Ishikawa (cell line): ENCODE data around the gene ACER3.

Source experiments
- EP300 ChIP-seq: IDR thresholded peaks from 2 replicates; pipeline ENCODE4 v1.6.1; 2012; ENCODE audit warnings: borderline replicate concordance
- RAD21 ChIP-seq: IDR thresholded peaks from 2 replicates; pipeline ENCODE4 v1.6.1; 2012; ENCODE audit warnings: low read depth
- YY1 ChIP-seq: IDR thresholded peaks from 2 replicates; pipeline ENCODE4 v1.6.1; 2012; ENCODE audit warnings: low read depth
- ZBTB7A ChIP-seq: IDR thresholded peaks from 2 replicates; pipeline ENCODE4 v1.6.1; 2012; ENCODE audit warnings: low read depth
- TF ChIP-seq, protein P1 (sequence below): IDR thresholded peaks from 2 replicates; pipeline ENCODE4 v1.6.1; 2012; ENCODE audit warnings: low read depth, mild to moderate bottlenecking

DNA sequence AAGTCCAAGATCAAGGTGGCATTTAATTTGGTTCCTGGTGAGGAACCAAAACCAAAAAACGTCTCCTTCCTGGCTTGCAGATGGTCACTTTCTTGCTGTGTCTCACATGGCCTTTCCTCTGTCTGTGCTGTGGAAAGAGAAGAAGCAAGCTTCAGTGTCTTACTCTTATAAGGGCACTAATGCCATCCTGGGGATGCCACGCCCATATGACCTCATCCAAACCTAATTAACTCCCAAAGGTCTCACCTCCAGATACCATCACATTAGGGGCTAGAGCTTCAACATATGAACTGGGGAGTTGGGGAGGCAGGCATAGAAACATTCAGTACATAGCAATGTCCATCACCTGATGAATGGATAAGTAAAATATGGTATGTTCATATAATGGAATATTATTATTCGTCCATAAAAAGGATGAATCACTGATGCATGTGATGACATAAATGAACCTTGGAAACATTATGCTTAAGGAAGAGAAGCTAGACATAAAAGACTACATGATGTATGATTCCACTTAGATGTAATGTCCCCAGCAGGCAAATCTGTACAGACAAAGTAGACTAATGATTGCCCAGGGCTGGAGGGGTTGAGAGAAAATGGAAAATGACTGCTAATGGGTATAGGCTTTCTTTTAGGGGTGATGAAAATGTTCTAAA lies 94.9 kb downstream of the ACER3 start:
- TF ChIP-seq YY1 = no peak
- no peak for TF ChIP-seq RAD21
- TF ChIP-seq, protein P1, sequence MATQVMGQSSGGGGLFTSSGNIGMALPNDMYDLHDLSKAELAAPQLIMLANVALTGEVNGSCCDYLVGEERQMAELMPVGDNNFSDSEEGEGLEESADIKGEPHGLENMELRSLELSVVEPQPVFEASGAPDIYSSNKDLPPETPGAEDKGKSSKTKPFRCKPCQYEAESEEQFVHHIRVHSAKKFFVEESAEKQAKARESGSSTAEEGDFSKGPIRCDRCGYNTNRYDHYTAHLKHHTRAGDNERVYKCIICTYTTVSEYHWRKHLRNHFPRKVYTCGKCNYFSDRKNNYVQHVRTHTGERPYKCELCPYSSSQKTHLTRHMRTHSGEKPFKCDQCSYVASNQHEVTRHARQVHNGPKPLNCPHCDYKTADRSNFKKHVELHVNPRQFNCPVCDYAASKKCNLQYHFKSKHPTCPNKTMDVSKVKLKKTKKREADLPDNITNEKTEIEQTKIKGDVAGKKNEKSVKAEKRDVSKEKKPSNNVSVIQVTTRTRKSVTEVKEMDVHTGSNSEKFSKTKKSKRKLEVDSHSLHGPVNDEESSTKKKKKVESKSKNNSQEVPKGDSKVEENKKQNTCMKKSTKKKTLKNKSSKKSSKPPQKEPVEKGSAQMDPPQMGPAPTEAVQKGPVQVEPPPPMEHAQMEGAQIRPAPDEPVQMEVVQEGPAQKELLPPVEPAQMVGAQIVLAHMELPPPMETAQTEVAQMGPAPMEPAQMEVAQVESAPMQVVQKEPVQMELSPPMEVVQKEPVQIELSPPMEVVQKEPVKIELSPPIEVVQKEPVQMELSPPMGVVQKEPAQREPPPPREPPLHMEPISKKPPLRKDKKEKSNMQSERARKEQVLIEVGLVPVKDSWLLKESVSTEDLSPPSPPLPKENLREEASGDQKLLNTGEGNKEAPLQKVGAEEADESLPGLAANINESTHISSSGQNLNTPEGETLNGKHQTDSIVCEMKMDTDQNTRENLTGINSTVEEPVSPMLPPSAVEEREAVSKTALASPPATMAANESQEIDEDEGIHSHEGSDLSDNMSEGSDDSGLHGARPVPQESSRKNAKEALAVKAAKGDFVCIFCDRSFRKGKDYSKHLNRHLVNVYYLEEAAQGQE = no peak
- TF ChIP-seq EP300 = no peak
- TF ChIP-seq ZBTB7A = no peak
